Posterior vena cava (tissue), 2 donors: ENCODE measurements around the gene TNFAIP3. TPM values are rescaled to one million over a fixed set of nuclear protein-coding genes. Genes with fewer than 3 reads are reported as not detected.
A peak's percentile ranks its signal among the peaks of the same experiment; 100 is the strongest.

Experiments used
- DNase-seq: peaks from one replicate; pipeline ENCODE4 v3.0.0-alpha.2; 2020; ENCODE audit warnings: low spot score
- intact Hi-C, 2 donors: fragments of 100-400 bp; cut with DNase I; formaldehyde crosslinking; loops; one replicate each; pipeline versions ENCODE4 v1.14.1 to v1.14.2; 2022 to 2023
- total RNA-seq, 2 donors: library from RNA; stranded (reverse); fragmentation: NEBNext Ultra II Directional; extraction: Animal tissue kit (Norgen Biotek cat#: 25700); gene quantifications; one replicate each; pipeline ENCODE4 v1.2.1, GENCODE V29; 2021
- donor health status: DM: yes; HTN: yes; CAD: no.
- donor health status: DM: yes; HTN: yes; CAD: no.

The TNFAIP3 gene
- total RNA-seq, 2 donors from 2014 or later, result 19.0 to 28.6 TPM

GRCh38 chr6:137860394-137861005 lies 6.6 kb upstream of the TNFAIP3 start:
- DNase-seq, result no peak
- intact Hi-C loops, result loop anchor here (10.0 kb wide), 1 partner anchor 156 kb away; no protein-coding TSS in a partner anchor

GRCh38 chr6:137861550-137862337 lies 5.3 kb upstream of the TNFAIP3 start:
- intact Hi-C loops, result loop anchor here (10.0 kb wide), 1 partner anchor 157 kb away; no protein-coding TSS in a partner anchor
- no peak for DNase-seq

GRCh38 chr6:137862419-137863090 lies 4.5 kb upstream of the TNFAIP3 start:
- no peak for DNase-seq
- intact Hi-C loops, result loop anchor here (10.0 kb wide), 1 partner anchor 158 kb away; no protein-coding TSS in a partner anchor

- DNase-seq, result no peak
- intact Hi-C loops, result loop anchor here (10.0 kb wide), 1 partner anchor 158 kb away; no protein-coding TSS in a partner anchor
These were observed 3.8 kb upstream of the TNFAIP3 start for GRCh38 chr6:137863091-137863797.

- DNase-seq, result no peak
- intact Hi-C loops, result loop anchor here (10.0 kb wide), 1 partner anchor 160 kb away; no protein-coding TSS in a partner anchor
These were observed 2.1 kb upstream of the TNFAIP3 start for GRCh38 chr6:137864812-137865508.

- intact Hi-C loops, result loop anchor here (10.0 kb wide), 1 partner anchor 162 kb away; no protein-coding TSS in a partner anchor
These were observed 702 bp upstream of the TNFAIP3 start for GRCh38 chr6:137866200-137866913.

DNA sequence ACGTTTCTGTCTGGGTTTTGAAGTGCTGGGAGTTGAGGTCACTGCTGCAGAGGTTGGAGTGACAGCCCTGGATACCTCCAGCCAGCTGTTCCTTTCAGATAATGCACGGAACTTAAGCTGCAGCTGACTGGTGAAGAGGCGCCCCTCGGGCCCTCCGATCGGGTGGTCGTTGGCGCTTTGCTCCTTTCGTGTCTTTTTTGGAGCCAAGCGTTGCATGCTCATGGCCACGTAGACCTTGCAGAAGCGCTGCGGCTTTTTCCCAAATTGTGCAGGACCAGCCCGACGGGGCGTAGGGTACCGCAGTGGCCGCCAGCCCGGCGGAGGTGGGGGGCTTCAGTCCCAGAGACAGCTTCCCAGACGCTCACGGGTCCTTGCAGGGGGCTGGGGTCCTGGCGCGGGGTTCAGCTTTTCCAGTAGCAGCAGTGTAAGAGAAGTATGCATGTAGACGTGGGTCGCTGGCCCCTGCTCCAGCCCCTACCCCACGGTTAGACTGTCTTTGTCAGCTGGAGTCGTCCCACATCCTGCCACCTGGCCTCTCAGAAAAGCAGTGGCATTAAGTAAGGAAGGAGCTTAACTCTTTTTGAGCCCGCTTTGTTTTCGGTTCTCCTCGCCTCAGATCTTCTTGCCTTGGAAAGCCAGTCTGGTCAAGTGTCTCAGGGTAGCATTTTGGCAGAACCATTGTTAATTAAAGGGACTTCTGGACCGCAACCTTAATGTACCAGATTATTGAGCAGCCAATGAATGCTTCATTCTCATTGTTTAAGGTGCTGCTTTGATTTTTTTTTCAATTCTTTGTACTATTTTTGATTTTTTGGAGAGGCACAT lies 838 bp downstream of the TNFAIP3 start:
- DNase-seq, result peak; percentile 81
- intact Hi-C loops, result loop anchor here (10.0 kb wide), 1 partner anchor 163 kb away; no protein-coding TSS in a partner anchor

More at GRCh38 chr6:137866200-137866913, 702 bp upstream of the TNFAIP3 start:
- no peak for DNase-seq

- no peak for DNase-seq
- intact Hi-C loops, result loop anchor here (10.0 kb wide), 1 partner anchor 164 kb away; no protein-coding TSS in a partner anchor
These were observed 1.9 kb downstream of the TNFAIP3 start for GRCh38 chr6:137868721-137869548.

DNA sequence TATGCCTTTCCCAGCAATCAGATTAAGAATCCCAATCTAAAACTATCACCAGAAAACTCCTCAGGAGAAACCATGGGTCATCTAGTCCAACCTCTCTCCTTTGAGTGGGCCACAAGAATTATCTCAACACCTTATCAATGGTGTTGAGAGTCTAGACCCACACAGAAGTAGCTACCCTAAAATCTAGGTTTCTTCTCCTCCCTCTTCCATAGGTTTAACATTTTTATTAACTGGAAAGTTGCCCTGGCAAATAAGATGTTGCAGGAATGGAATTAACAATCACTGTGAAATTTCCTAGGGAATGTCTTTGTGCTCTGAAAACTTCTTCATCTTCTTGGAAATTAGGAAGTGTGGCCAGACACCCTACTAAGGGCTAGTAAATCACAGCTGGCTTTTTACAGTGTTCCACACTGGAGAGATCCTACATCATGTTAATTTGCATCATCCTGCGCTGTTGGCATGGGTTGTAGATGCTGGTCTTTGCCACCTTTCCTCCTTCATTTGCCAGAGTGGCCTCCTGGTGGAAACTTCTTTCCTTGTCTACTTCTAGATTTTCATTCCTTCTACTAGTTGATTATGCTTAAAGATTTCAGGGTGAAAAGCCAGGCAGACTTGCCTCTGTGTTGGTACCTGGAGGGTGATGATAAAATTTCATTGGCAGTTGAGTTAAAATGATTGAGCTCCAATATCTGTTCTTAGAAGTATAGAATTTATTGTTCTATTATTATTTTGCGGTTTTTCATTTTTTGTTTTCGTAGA lies 2.7 kb downstream of the TNFAIP3 start:
- intact Hi-C loops, result loop anchor here (10.0 kb wide), 2 partner anchors 65 to 165 kb away; no protein-coding TSS in a partner anchor
- DNase-seq, result no peak

DNA sequence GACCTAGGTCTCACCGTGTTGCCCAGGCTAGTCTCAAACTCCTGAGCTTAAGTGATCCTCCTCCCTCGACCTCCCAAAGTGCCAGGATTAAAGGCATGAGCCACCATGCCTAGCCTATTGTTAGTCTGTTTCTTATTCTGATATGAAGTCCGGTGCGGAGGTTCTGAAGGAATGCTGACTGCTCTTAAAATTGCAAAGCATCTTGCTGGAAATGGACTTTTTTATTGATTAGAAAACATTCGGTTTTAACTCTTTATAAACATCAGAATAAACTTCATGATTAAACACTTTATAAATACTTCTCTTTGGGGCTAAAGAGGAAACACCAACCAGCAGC lies 3.2 kb downstream of the TNFAIP3 start:
- no peak for DNase-seq
- intact Hi-C loops, result loop anchor here in 1 of 2 donors (10.0 kb wide), 1 partner anchor 65 kb away; no protein-coding TSS in a partner anchor

DNA sequence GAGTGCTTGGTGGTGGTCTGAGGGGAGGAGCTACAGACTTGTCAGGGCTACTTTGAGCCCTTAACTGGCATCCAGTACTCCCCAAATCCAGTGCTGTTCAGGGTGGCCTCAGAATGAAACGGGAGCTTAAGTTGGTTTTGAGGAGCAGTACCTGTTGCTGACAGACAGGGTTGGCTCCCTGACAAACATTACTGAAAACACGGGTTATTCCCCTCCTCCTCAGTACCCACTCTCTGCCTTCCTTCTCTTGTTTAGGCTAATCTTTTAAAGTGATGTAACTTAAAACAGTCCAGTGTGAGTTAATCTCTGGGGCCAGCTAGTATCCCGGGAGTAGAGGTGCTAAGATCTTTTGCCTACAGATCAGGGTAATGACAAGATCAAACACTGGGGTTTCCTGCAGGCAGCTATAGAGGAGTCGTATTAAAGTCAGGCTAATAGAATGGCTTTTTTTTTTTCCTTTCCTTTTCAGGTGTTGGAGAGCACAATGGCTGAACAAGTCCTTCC lies 3.7 kb downstream of the TNFAIP3 start:
- intact Hi-C loops, result loop anchor here in 1 of 2 donors (10.0 kb wide), 1 partner anchor 64 kb away; no protein-coding TSS in a partner anchor
- DNase-seq, result no peak

GRCh38 chr6:137871291-137871690 lies 4.2 kb downstream of the TNFAIP3 start:
- DNase-seq, result no peak
- intact Hi-C loops, result loop anchor here in 1 of 2 donors (10.0 kb wide), 1 partner anchor 64 kb away; no protein-coding TSS in a partner anchor

- intact Hi-C loops, result loop anchor here in 1 of 2 donors (10.0 kb wide), 1 partner anchor 63 kb away; no protein-coding TSS in a partner anchor
- no peak for DNase-seq
These were observed 4.9 kb downstream of the TNFAIP3 start for GRCh38 chr6:137871831-137872454.

GRCh38 chr6:137872581-137873115 lies 5.6 kb downstream of the TNFAIP3 start:
- DNase-seq, result no peak
- intact Hi-C loops, result loop anchor here in 1 of 2 donors (10.0 kb wide), 1 partner anchor 62 kb away; no protein-coding TSS in a partner anchor
